KMS-11 (cell line): ENCODE measurements around the gene OR51B2.

ENCODE experiments used
- H2AFZ ChIP-seq: fragments of 200-600 bp; sonication (generic); 2 replicates; pipeline ENCODE4 v1.6.1; 2016; ENCODE audit warnings: antibody characterized with exemption, mixed run types, low read depth
- H3K27ac ChIP-seq: fragments of 200-600 bp; sonication (generic); 2 replicates; pipeline ENCODE4 v1.6.1; 2016; ENCODE audit warnings: mild to moderate bottlenecking, mixed run types
- H3K27me3 ChIP-seq: fragments of 200-600 bp; sonication (generic); 2 replicates; pipeline ENCODE4 v1.6.1; 2017; ENCODE audit warnings: mild to moderate bottlenecking, low read depth, mixed run types, moderate library complexity; ENCODE audit not compliant: insufficient read depth
- H3K36me3 ChIP-seq: fragments of 200-600 bp; sonication (generic); 2 replicates; pipeline ENCODE4 v1.6.1; 2017; ENCODE audit warnings: mild to moderate bottlenecking, mixed run types; ENCODE audit not compliant: insufficient read depth
- H3K4me1 ChIP-seq: fragments of 200-600 bp; sonication (generic); 2 replicates; pipeline ENCODE4 v1.6.1; 2016; ENCODE audit warnings: mild to moderate bottlenecking, low read depth, mixed run types; ENCODE audit not compliant: poor library complexity, severe bottlenecking
- H3K4me2 ChIP-seq: fragments of 200-600 bp; sonication (generic); 2 replicates; pipeline ENCODE4 v1.7.0; 2016; ENCODE audit warnings: mild to moderate bottlenecking, mixed run types
- H3K4me3 ChIP-seq: fragments of 200-600 bp; sonication (generic); IDR thresholded peaks from 2 replicates; pipeline ENCODE4 v1.6.1; 2017; ENCODE audit warnings: low read depth, low read length, mixed read lengths; ENCODE audit not compliant: insufficient read depth
- H3K79me2 ChIP-seq: fragments of 200-600 bp; sonication (generic); 2 replicates; pipeline ENCODE4 v1.6.1; 2016; ENCODE audit warnings: low read depth, mixed run types; ENCODE audit not compliant: insufficient read depth
- H3K9ac ChIP-seq: fragments of 200-600 bp; sonication (generic); 2 replicates; pipeline ENCODE4 v1.6.1; 2016; ENCODE audit warnings: mild to moderate bottlenecking, mixed run types
- H4K20me1 ChIP-seq: fragments of 200-600 bp; sonication (generic); 2 replicates; pipeline ENCODE4 v1.6.1; 2016; ENCODE audit warnings: mild to moderate bottlenecking, mixed run types; ENCODE audit not compliant: insufficient read depth
- TF ChIP-seq, protein P1 (sequence below): fragments of 200-600 bp; sonication (generic); conservative IDR thresholded peaks from 2 replicates; pipeline ENCODE4 v1.6.1; 2017; ENCODE audit warnings: low read depth, mild to moderate bottlenecking, antibody characterized with exemption, low read length, moderate library complexity, mixed read lengths

Gene OR51B2

DNA sequence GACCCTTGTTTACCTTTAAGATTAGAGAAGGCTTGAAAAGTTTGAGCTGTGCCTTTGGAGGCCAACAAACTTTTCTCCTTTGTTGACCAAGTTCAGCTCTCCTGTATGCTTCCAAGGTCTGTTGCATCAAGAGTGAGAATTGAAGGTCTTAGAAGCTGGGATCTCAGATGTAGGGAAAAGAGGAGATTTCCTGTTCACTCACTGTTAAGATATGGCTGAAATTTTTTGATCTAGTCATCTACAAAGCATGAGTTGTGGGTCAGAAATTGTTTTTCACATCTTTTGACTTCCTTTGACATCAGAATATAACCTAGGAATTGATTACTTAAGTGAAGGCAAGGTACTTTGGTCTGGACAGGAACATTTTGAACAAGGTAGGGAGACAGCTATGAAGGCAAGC, 34.4 kb downstream of the OR51B2 start:
- Histone ChIP-seq H3K27ac (no peak overlapping the region), H3K4me3 (no peak overlapping the region), H3K79me2 (no peaks in the 10 kb centered on the region), H3K4me1 (no peaks in the 10 kb centered on the region), H4K20me1 (no peaks in the 10 kb centered on the region), H2AFZ (no peak overlapping the region), H3K27me3 (no peaks in the 10 kb centered on the region), H3K9ac (no peak overlapping the region), H3K4me2 (no peak overlapping the region), H3K36me3 (no peaks in the 10 kb centered on the region)
- TF ChIP-seq, protein P1, sequence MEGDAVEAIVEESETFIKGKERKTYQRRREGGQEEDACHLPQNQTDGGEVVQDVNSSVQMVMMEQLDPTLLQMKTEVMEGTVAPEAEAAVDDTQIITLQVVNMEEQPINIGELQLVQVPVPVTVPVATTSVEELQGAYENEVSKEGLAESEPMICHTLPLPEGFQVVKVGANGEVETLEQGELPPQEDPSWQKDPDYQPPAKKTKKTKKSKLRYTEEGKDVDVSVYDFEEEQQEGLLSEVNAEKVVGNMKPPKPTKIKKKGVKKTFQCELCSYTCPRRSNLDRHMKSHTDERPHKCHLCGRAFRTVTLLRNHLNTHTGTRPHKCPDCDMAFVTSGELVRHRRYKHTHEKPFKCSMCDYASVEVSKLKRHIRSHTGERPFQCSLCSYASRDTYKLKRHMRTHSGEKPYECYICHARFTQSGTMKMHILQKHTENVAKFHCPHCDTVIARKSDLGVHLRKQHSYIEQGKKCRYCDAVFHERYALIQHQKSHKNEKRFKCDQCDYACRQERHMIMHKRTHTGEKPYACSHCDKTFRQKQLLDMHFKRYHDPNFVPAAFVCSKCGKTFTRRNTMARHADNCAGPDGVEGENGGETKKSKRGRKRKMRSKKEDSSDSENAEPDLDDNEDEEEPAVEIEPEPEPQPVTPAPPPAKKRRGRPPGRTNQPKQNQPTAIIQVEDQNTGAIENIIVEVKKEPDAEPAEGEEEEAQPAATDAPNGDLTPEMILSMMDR: no peak

DNA sequence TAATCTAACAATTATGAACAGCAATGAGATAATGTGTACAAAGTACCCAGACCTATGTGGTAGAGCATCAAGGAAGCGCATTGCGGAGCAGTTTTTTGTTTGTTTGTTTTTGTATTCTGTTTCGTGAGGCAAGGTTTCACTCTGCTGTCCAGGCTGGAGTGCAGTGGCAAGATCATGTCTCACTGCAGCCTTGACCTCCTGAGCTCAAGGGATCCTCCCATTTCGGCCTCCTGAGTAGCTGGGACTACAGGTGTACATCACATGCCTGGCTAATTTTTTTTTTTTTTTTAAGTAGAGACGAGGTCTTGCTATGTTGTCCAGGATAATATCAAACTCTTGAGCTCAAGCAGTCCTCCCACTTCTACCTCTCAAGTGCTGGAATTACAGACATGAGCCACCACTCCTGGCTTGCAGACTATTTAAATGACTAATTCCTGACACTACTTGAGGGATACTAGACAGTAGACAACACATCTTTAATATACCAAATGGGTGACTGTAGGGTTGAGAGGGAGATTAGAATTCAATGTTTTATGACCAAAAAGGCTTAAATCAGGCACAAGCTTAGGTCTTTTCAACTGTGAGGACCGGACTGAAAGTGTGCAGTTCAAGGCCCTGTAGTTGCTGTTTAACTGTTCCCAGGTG, 35.1 kb downstream of the OR51B2 start:
- H3K36me3 ChIP-seq: no peaks in the 10 kb centered on the region
- H3K4me2 ChIP-seq: no peak overlapping the region
- no peak overlapping the region for H2AFZ ChIP-seq
- H3K27ac ChIP-seq: no peak overlapping the region
- TF ChIP-seq, protein P1: no peak
- no peak overlapping the region for H3K9ac ChIP-seq
- no peak overlapping the region for H3K4me3 ChIP-seq
- no peaks in the 10 kb centered on the region for H3K79me2 ChIP-seq
- H3K27me3 ChIP-seq: no peaks in the 10 kb centered on the region
- no peaks in the 10 kb centered on the region for H4K20me1 ChIP-seq
- H3K4me1 ChIP-seq: no peaks in the 10 kb centered on the region

DNA sequence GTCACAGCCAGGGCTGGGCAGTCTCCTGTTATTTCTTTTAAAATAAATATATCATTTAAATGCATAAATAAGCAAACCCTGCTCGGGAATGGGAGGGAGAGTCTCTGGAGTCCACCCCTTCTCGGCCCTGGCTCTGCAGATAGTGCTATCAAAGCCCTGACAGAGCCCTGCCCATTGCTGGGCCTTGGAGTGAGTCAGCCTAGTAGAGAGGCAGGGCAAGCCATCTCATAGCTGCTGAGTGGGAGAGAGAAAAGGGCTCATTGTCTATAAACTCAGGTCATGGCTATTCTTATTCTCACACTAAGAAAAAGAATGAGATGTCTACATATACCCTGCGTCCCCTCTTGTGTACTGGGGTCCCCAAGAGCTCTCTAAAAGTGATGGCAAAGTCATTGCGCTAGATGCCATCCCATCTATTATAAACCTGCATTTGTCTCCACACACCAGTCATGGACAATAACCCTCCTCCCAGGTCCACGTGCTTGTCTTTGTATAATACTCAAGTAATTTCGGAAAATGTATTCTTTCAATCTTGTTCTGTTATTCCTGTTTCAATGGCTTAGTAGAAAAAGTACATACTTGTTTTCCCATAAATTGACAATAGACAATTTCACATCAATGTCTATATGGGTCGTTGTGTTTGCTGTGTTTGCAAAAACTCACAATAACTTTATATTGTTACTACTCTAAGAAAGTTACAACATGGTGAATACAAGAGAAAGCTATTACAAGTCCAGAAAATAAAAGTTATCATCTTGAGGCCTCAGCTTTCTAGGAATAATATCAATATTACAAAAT, 35.8 kb downstream of the OR51B2 start:
- Histone ChIP-seq H3K4me1 (no peaks in the 10 kb centered on the region), H3K79me2 (no peaks in the 10 kb centered on the region), H3K9ac (no peak overlapping the region), H2AFZ (no peak overlapping the region), H3K4me2 (no peak overlapping the region), H3K27me3 (no peaks in the 10 kb centered on the region), H3K36me3 (no peaks in the 10 kb centered on the region), H3K27ac (no peak overlapping the region), H3K4me3 (no peak overlapping the region), H4K20me1 (no peaks in the 10 kb centered on the region)
- TF ChIP-seq, protein P1: no peak

DNA sequence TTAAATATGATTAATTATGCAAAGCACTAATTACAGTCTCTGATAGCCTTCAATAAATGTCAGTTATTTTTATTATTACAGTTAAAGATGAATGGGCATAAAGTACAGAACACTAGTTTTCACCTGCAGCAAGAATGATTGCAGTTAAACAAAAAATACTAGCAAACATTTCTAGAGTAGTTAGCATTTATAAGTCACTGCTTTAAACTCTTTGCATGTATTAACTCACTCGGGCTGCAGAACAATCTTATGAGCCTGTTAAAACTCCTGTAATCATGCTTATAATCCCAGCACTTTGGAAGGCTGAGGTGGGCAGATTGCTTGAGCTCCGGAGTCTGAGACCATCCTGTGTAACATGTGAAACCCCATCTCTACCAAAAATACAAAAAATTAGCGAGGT, 37.2 kb downstream of the OR51B2 start:
- H3K79me2 ChIP-seq: no peaks in the 10 kb centered on the region
- no peak overlapping the region for H2AFZ ChIP-seq
- no peak overlapping the region for H3K4me2 ChIP-seq
- TF ChIP-seq, protein P1: no peak
- no peaks in the 10 kb centered on the region for H3K27me3 ChIP-seq
- H3K36me3 ChIP-seq: no peaks in the 10 kb centered on the region
- H3K4me1 ChIP-seq: no peaks in the 10 kb centered on the region
- no peak overlapping the region for H3K9ac ChIP-seq
- no peak overlapping the region for H3K4me3 ChIP-seq
- no peaks in the 10 kb centered on the region for H4K20me1 ChIP-seq
- no peak overlapping the region for H3K27ac ChIP-seq
